Measurements from ENCODE around the gene ARHGAP29.

Gene ARHGAP29

GRCh38 chr1:94122201-94122970 lies 115.0 kb downstream of the ARHGAP29 start:
- Histone ChIP-seq H3K36me3 (ENCODE audit: control insufficient read depth in 1 of 2, insufficient read depth in 2 of 2, low read depth in 1 of 2, low read length in 2 of 2) (no peaks in the 10 kb centered on the region), H2BK15ac (ENCODE audit: low read depth, poor library complexity, severe bottlenecking) (no peak overlapping the region), H4K91ac (ENCODE audit: low read length) (peak overlapping the region; percentile 45), H3K4me1 (ENCODE audit: control insufficient read depth, insufficient read depth, low read depth, low read length) (peaks cover 16% of the 10 kb centered on the region), H3K4me2 (ENCODE audit: low read length, poor library complexity, severe bottlenecking) (no peak overlapping the region), H2BK12ac (ENCODE audit: low read length in 2 of 2) (peak overlapping the region in 1 of 2 experiments; percentile 67), H3K18ac (ENCODE audit: low read depth in 1 of 2, low read length in 2 of 2) (peak overlapping the region in 1 of 2 experiments; percentile 18), H3K79me1 (replicated peaks; ENCODE audit: low read length, poor library complexity, severe bottlenecking) (no peaks in the 10 kb centered on the region), H2BK120ac (ENCODE audit: low read depth, low read length) (no peak overlapping the region), H3K27ac (ENCODE audit: low read length, poor library complexity, severe bottlenecking) (no peak overlapping the region), H3K27me3 (ENCODE audit: control insufficient read depth in 1 of 2, insufficient read depth in 1 of 2, low read length in 2 of 2) (no peaks in the 10 kb centered on the region), H3K23ac (ENCODE audit: low read length in 2 of 2) (no peak overlapping the region), H4K8ac (ENCODE audit: low read length) (no peak overlapping the region), H3K9me3 (ENCODE audit: control insufficient read depth, low read length) (no peaks in the 10 kb centered on the region), H3K9ac (ENCODE audit: low read length) (no peak overlapping the region), H2AFZ (ENCODE audit: low read depth, low read length) (no peak overlapping the region), H2BK5ac (ENCODE audit: low read depth, low read length, poor library complexity, severe bottlenecking) (no peak overlapping the region), H2AK5ac (ENCODE audit: low read length, severe bottlenecking) (no peak overlapping the region), H3K4me3 (ENCODE audit: insufficient read depth in 1 of 2, low read depth in 1 of 2, low read length in 2 of 2) (no peak overlapping the region), H3K14ac (ENCODE audit: low read length in 2 of 2) (no peak overlapping the region), H3K4ac (ENCODE audit: low read depth in 1 of 2, low read length in 2 of 2) (no peak overlapping the region)
- 37% methylated on average over 5 of the region's 5 CpGs for WGBS
- peak; percentile 83 for DNase-seq
